GM21381 (cell line): Measurements from ENCODE around the gene TECR.
"Not testable (repeated sequence)": the region's sequence is repeated elsewhere in the genome, so short reads cannot be mapped to it uniquely, and the experiment has no call there.

Source experiments
- ATAC-seq: cut with Tn5 transposase; IDR thresholded peaks from one replicate; pipeline ENCODE4 v1.9.1; 2021; ENCODE audit warnings: mild to moderate bottlenecking, moderate library complexity; ENCODE audit not compliant: unreplicated experiment

Gene TECR

DNA sequence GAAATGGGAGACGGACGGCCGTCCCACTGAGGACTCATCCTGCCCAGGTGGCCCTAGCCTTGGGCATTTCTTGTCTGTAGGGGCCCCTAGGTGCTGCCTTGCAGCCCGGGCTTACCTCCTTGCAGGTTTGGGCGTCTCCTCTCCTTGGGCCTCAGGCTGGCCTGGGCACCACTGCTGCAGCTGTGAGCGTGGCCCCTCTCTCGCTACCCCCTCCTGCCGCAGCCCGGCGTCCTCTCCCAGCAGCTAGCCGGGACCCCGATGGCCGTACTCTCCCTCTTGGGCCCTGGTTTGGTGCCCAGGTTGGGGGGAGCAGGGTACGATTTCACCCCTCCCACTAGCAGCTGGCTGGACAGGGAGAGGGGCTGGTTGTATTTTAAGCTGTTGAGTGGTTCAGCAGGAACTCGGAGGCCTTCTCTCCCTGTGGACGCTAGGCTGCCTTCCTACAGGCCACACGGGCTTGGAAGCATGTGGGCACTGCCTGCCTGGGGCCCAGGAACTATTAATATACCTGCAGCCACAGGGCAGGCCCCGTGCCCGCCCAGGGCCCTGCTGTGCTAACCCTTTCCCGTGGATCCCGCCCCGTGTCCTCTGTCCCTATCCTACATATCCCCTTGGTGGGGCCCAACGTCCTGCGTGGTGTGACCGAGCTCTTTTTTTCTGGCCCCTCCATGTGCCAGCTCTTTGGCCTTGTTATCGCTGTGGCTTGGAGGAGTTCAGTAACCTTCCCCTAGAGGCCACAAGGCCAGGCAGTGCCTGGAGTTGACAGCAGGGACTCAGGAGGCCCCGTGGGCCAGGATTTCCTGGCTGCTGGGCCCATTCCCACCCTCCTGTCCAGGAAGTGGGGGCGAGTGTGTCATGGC lies 30.8 kb downstream of the TECR start:
- ATAC-seq = no peak

DNA sequence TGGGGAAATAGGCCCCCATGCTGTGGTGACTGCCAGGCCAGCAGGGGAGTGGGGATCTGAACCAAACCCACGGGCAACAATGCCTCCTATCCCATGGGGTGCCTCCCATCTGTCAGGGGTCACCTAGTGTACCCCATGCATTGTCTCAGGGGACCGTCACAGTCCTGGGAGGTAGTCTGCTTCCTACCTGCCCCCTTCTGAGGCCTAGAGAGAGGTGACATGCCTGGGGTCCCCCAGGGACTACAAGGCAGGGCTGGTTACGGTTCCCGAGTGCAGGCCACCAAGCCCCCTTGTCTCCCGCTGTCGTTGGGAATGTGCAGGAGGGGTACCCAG lies 31.3 kb downstream of the TECR start:
- no peak for ATAC-seq

DNA sequence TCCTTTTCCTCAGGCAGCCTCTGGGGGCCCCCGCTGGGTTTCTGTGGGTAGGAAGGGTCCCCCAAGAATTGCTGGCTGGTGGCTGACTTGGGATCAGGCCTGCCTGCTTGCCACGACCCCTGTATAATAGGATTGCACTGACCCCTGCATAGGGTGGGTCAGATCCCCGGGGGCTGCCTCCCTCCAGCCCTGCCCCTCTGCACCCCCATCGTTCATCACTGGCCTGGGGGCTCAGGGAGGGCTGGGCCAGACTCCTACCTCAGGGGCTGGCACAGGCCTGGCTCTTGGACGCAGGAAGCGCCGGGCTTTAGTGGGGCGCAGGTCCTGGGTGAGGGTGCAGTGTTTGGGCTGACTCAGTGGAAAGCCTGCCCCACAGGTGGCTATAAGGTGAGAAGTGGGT lies 31.9 kb downstream of the TECR start:
- no peak for ATAC-seq

DNA sequence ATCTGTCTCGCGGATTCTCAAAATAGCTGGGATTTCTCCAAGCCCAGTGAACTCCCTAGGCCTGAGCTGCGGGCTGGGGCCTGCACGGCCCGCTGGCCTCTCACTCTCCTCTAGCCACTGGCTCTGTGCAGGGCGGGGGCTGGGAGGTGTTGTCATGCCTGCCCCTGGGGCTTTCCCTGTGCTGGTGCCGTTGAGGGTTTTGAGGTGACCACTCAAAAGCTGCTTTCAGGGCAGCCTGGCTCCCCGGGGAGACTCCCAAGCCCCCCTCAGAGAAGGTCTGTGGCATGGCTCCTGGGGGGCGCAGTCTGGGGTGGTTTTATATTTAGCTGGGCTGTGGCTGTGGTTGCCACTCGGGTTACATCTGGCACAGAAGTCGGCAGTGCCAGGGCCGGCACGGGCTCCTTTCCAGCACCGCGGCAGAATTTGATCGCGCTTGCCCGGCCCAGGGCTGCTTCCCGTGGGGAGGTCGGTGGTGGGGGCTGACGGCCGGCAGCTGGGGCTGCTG lies 32.5 kb downstream of the TECR start:
- no peak for ATAC-seq

DNA sequence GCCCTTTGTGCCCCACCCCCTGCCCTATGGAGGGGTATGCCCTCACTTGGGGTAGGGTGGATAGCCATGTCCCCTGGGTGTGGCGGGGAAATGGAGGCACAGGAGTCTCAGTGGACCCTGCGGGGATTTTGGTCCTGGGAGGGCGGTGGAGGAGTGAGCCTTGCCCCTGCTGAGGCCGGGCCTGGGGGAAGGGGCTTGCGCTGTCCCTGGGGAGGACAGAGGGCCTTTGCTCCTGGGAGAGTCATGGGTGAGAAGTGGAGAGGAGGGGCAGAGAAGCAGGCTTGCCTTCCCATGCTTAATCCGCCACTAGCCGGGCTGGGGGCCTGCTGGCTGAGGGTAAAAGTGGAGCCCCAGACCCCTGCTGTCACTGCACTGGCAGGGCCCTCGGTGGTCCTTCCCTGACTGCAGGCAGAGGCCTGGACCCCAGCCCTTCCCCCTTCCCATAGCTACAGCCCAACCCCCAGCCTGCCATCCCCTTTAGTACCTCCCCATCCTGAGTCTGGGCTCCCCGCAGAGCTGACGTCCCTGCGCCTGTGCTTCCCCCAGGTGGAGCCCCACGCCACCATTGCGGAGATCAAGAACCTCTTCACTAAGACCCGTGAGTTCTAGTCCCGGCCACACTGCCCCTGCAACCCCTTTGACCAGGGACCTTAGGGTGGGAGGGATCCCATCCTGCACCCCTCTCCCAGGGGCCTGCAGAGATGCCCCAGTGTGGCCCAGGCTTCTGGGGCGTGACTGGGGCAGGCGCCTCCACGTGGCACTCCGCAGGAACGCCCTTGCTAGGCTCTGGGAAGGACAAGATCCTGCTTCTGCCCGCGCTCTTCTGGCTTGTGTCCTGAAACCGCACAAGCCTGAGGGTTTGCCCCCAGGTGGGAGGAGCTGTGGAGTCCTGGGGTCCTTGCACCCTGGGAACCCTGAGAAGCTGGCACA lies 33.5 kb downstream of the TECR start:
- ATAC-seq = no peak

DNA sequence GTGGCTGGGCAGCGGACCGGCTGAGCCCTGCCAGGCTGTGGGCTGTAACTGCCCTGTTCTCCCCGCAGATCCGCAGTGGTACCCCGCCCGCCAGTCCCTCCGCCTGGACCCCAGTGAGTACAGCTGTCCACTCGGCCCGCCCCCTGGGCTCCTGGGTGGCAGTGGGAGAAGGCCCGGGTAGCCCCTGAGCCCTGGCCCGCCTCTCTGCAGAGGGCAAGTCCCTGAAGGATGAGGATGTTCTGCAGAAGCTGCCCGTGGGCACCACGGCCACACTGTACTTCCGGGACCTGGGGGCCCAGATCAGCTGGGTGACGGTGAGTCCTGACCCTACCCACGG lies 34.2 kb downstream of the TECR start:
- ATAC-seq = no peak

DNA sequence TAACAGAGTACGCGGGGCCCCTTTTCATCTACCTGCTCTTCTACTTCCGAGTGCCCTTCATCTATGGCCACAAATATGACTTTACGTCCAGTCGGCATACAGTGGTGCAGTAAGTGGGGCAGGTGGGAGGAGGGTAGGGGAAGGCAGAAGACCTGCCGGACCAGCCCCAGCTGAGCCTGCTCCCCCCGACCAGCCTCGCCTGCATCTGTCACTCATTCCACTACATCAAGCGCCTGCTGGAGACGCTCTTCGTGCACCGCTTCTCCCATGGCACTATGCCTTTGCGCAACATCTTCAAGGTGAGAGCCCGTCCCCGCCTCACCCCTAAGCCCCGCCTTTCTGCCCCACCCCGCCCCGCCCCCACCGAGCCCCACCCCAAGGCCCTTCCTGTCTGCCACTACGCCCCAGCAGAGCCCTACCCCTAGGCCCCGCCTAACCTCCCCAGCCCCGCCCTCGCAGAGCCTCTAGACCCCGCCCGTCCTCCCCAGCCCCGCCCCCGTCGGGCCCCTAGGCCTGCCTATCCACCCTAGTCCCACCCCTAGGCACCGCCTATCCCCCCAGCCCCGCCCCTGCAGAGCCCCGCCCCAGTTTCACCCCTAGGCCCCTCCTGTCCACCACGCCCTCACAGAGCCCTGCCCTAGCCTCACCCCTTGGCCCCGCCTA lies 34.7 kb downstream of the TECR start:
- ATAC-seq = no peak

DNA sequence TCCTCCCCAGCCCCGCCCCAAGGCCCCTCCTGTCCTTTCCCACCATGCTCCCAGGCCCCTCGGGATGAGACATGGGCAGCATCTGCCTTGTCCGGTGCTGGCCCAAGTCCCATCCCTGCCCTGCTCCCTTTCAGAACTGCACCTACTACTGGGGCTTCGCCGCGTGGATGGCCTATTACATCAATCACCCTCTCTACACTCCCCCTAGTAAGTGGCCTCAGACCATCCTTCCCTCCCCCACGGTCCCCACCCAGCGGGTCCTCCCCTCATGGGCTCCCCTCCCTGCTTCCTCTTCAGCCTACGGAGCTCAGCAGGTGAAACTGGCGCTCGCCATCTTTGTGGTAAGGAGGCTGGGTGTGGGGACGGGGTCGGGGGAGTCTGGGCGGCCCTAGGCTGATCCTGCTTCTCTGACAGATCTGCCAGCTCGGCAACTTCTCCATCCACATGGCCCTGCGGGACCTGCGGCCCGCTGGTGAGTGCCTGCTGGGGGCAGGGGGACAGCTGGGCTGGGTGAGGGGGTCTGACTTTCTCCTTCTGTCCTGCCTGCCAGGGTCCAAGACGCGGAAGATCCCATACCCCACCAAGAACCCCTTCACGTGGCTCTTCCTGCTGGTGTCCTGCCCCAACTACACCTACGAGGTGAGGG lies 35.4 kb downstream of the TECR start:
- ATAC-seq = not testable (repeated sequence)

DNA sequence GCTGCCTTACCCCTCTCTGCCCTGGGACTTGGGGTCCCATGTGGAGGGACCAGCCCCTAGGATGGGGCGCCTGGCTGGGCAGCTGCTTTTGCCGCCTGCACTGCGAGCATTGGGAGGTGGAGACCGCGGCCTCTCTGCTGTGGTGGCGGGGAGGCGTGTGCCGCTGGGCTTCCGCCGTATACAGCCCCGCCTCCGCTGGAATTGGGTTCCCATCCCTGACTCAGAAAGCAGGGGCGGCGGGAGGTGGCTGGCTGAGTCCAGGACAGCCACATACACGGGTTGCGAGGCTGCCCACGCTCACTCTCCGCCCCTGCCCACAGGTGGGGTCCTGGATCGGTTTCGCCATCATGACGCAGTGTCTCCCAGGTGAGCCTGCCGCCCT lies 35.9 kb downstream of the TECR start:
- no peak for ATAC-seq

DNA sequence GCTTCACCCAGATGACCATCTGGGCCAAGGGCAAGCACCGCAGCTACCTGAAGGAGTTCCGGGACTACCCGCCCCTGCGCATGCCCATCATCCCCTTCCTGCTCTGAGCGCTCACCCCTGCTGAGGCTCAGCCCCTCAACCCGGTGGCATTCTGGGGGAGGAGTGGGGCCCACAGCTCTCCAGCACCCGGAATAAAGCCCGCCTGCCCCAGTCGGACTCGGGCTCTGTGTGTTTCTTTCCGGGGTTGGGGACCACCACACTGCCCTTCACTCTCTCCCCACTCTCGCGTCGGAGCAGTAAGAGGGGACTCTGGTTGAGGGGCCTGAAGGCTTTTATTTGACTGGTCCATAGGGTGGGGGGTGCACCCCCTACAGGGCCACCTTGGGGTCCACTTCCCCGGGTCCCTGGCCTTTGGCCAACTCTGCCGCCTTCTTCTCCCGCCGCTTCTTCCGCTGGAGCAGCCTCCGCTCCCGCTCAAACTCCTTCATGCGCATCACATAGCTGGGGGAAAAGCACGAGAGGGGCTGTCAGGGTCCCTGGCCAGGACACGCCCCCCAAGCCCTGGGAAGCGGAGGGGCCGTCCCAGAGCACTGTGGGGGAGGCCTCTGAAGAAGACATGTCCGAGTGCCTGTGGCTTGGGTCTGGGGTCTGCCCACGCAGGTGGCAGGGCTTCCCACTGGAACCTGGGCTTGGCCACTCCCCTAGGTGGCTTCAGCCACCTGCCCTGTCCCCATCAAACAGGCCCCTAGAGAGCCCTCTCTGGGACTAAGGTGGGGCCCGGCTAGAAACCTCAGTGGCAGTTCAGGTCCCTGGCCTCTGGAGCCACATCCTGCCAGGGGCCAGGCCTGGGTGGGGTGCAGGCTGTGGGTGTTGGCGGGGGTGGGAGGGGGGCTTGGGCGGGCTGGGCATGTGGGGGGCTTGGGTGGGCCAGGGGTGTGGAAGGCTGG lies 36.6 kb downstream of the TECR start:
- ATAC-seq = no peak

DNA sequence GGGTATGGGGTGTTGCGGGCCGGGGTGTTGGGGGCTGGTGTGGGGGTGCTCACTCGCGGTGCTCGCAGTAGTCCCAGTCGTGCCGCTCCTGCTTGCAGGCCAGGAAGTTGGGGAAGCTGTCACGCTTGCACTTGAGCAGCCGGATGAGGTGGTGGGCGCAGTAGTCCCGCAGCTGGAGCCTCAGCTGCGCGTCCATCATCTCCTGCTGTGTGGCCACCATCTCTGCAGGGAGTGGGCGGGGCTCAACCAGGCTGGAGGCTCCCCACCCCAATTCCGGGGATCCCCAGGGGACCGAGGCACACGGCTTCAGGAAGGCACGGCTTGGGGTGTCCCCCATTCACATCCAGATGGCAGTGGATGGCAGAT lies 37.3 kb downstream of the TECR start:
- ATAC-seq = no peak

DNA sequence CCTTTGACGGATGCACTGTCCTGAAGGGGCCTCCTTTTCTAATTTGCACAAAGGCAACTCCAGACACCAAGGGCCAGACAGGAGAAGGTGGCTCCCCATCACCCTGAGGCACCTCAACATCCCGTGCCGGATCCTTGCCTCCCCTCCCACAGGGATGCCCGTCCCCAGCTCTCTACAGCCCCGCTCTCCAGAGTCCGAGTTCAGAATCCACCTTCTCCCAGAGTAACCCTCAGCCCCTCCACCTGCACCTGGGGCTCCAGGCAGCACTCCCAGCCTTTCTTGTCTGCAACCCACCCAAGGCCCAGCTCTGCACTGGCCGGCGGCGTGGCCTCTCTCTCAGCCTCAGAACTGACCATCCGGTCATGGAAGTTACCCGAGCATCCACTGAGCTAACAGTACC lies 37.7 kb downstream of the TECR start:
- no peak for ATAC-seq

DNA sequence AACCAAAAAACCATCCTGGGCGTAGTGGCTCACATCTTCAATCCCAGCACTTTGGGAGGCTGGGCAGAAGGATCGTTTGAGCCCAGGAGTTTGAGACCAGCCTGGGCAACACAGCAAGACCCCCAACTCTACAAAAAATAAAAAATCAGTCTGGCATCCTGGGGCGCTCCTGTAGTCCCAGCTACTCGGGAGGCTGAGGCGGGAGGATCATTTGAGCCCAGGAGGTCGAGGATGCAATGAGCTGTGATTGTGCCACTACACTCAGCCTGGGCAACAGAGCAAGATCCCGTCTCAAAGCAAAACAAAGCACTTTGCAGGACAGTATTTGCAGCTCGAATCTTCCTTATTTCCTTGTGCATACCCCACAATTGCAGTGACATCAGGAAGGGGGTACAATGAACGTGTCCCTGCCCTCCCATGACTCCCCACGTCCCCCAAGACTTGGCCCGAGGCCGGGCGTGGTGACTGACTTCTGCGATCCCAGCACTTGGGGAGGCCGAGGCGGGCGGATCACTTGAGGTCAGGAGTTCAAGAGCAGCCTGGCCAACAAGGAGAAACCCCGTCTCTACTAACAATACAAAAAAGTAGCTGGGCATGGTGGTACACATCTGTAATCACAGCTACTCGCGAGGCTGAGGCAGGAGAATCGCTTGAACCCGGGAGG lies 41.6 kb downstream of the TECR start:
- ATAC-seq = no peak

DNA sequence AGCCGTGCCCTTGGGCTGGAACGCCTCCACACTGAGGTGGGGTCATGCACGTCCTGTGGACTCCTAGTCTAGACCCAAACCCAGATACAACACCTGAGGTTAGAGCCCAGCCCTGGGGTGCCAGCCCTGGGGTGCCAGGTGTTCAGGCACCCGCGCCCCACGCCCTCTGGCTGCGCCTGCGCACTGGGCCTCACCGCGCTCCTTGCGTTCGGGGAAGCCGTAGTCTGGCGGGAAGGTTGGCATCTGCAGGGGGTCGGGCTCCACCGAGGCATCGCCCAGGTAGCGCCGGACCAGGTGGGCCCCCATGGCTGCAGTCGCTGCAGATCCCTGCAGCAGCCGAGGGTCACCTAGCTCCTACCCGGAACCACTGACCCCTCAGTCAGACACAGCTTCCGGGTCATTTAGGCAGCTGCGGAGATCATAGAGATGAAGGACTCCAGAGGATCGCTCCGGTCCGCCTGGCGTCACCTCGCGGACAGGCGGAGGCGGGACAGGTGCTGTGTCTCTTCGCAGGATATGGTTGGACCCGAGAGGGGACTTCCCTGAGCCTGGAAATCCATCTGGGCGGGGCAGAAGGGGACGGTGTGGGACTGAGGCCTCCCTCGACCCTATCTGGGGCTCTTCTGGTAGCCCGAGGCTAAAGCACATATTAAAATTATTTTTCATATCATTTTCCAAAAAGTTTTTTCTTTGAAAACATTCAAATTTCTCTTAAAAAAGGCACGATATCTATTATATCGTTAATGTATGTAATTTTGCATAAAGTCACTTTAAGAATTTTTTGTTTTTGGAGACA lies 42.5 kb downstream of the TECR start, which contains the start of gene NDUFB7:
Gene NDUFB7, minus strand, starts transcription at position 372 of the 796 bp plus-strand sequence. Its CDS starts 66 bp downstream, at position 306.
- ATAC-seq = peak; percentile 82

DNA sequence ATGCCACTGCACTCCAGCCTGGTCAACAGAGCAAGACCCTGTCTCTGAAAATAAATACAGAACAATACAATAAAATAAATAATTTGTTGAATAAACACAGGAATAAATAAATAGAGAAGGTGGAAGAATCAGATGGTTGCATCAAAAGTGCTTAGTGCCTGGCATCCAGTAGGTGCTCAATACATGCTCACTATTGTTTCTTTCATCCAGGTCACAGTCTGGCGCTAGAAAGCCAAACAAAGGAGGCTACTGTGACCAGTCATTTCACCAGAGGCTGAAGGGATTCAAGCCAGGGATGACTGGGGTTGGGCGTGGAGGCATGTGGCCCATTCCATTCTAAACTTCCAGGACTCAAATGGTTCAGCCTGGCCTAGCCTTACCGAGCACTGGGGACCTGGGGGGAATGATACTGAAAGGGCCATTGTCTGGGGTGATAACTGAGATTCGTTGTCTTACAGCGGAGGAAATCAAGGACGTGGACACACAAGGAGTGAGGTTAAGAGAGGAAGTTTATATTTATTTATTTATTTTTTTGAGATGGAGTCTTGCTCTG lies 46.1 kb downstream of the TECR start:
- ATAC-seq = no peak

DNA sequence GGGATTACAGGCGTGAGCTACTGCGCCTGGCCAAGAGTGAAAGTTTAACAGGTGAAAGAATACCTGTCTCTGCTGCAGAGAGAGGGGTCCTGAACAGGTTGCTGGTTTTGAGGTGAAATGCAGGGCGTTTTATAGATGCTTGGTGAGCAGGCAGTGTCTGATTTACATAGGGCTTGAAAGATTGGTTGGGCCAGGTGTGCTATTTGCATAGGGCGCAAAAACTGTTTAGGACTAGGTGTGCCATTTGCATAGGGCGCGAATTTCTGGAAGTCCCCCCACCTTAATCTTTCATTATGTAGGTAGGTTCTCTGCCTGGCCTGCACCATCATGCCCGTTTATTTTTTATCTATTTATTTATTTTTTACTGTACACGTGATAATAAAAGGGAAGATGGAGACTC lies 47.0 kb downstream of the TECR start:
- no peak for ATAC-seq

DNA sequence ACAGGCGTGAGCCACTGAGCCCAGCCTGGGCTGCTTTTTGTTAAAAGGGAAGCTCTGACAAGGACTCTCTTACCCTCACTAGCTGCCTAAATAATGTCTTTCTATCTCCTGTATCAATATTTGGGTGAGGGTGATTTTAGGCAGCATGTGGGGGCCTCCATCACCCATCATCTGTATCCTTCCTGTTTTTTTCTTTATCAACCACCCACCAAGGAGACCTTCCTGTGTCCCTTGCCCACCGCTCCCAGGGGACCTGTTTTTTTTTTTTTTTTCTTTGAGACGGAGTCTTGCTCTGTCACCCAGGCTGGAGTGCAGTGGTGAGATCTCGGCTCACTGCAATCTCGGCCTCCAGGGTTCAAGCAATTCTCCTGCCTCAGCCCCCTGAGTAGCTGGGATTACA lies 47.9 kb downstream of the TECR start:
- ATAC-seq = no peak

DNA sequence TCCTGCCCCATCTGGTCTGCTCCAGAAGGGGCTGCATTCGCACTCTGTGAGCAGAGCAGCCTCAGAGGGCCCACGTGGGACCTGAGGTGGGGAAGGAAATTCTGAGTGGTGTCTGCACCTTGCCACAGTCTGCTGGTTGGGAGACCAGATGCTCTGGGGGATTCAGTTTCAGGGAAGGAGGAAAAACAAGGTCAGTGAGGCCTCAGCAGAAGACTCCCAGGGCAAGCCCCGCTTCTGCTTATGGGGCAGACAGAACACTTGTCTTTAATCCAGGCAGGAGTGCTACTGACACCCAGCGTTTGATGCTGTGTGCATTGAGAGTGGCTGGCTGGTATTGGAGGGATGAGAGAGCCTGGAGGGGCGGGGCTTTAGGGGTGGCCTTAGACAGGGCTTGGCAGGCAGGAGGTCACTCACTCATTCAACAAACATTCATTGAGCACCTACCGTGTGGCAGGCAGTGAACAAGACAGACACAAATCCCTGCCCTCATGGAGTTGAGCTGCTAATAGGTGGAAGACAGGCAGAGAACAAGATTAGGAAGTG lies 48.6 kb downstream of the TECR start:
- ATAC-seq = no peak
